Activated CD8-positive, alpha-beta memory T cell treated with anti-CD3 and anti-CD28 coated beads for 24 hours (primary cell): Measurements from ENCODE around the gene QRFPR.
"Not testable (repeated sequence)": the region's sequence is repeated elsewhere in the genome, so short reads cannot be mapped to it uniquely, and the experiment has no call there.

ENCODE experiments used
- DNase-seq: peaks from one replicate; pipeline ENCODE4 v3.0.0-alpha.2; 2020

The QRFPR gene

GRCh38 chr4:121380776-121381462 is at the start of gene QRFPR:
QRFPR (minus strand) TSS chr4:121381018; CDS start chr4:121380647, 371 bp downstream.
- no peak for DNase-seq

GRCh38 chr4:121428721-121429120 is 47.9 kb upstream of the QRFPR start:
- no peak for DNase-seq

GRCh38 chr4:121421594-121421993 is 40.8 kb upstream of the QRFPR start:
- no peak for DNase-seq

- no peak for DNase-seq
These were observed 30.4 kb upstream of the QRFPR start for GRCh38 chr4:121411151-121411744.

- not testable (repeated sequence) for DNase-seq
These were observed 27.7 kb upstream of the QRFPR start for GRCh38 chr4:121408567-121408966.

GRCh38 chr4:121400632-121401031 is 19.8 kb upstream of the QRFPR start:
- no peak for DNase-seq

GRCh38 chr4:121397941-121398601 is 17.3 kb upstream of the QRFPR start:
- no peak for DNase-seq

- no peak for DNase-seq
These were observed 16.6 kb upstream of the QRFPR start for GRCh38 chr4:121397434-121397833.

- no peak for DNase-seq
These were observed 11.7 kb upstream of the QRFPR start for GRCh38 chr4:121392426-121393086.

- no peak for DNase-seq
These were observed 9.5 kb upstream of the QRFPR start for GRCh38 chr4:121390335-121390734.

- DNase-seq = no peak
These were observed 1.5 kb downstream of the QRFPR start for GRCh38 chr4:121379276-121379675.

GRCh38 chr4:121377076-121377475 is 3.7 kb downstream of the QRFPR start:
- DNase-seq = no peak

GRCh38 chr4:121376556-121376955 is 4.3 kb downstream of the QRFPR start:
- DNase-seq = no peak

- no peak for DNase-seq
These were observed 4.7 kb downstream of the QRFPR start for GRCh38 chr4:121376097-121376496.

GRCh38 chr4:121375262-121375661 is 5.6 kb downstream of the QRFPR start:
- DNase-seq = no peak

GRCh38 chr4:121373841-121374240 is 7.0 kb downstream of the QRFPR start:
- no peak for DNase-seq

GRCh38 chr4:121370729-121371325 is 10.0 kb downstream of the QRFPR start:
- DNase-seq = no peak

GRCh38 chr4:121360495-121360894 is 20.3 kb downstream of the QRFPR start:
- DNase-seq = no peak

GRCh38 chr4:121358473-121358872 is 22.3 kb downstream of the QRFPR start:
- no peak for DNase-seq

GRCh38 chr4:121353213-121353612 is 27.6 kb downstream of the QRFPR start:
- DNase-seq = no peak

GRCh38 chr4:121344098-121344497 is 36.7 kb downstream of the QRFPR start:
- DNase-seq = no peak

GRCh38 chr4:121340247-121340646 is 40.6 kb downstream of the QRFPR start:
- DNase-seq = no peak

- DNase-seq = no peak
These were observed 41.0 kb downstream of the QRFPR start for GRCh38 chr4:121339824-121340223.
